DMS153 (cell line): ENCODE results near the gene LIN7A.

Experiments
- DNase-seq: peaks from one replicate; lab custom pipeline; 2025; lab: John Stamatoyannopoulos, UW

The LIN7A gene

DNA sequence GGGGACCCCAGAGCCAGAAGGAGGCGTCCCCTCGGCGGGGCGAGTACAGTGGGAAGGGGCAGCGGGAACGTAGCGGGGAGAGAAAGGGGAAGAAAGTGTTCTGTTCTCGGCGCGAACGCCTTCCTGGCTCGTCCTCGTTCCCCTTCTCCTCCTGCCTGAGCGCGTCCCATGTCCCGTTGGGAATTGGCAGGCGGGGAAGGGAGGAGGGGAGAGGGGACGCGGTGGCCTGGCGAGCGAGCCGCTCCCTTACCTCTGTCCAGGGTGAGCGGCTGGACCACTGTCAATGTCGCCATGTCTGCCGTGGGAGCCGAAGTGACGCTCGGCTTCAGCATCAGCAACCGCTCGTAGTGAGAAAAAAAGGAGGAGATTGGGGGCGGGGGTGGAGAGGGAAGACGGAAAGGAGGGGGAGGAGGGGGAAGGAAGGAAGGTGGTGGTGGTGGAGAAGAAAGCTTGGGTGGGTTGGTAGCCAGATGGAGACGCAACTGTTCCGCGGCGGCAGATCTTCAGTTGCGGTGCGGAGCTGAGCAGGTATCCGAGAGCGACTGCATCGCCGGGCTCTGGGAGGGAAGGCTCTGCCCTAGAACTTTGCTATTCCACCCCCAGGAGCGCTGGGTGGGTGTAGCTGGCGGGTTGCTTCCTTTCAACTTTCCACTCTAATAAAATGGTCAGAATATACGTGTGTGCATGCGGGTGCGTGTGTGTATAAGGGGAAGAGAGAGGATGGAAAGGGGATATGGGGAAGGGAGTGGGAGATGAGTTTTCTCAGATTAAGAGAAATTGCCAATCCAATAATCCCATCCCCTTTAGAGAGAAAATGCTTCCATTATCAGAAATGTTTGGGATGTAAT is at the start of gene LIN7A:
TSS of gene LIN7A (minus strand) at position 544 of the 848 bp plus-strand sequence. CDS start at position 332, 212 bp downstream.
- no peak for DNase-seq

GRCh38 chr12:80986224-80986623 is 48.5 kb upstream of the LIN7A start:
- no peak for DNase-seq

GRCh38 chr12:80979816-80980215 is 42.1 kb upstream of the LIN7A start:
- peak; percentile 56 for DNase-seq

DNA sequence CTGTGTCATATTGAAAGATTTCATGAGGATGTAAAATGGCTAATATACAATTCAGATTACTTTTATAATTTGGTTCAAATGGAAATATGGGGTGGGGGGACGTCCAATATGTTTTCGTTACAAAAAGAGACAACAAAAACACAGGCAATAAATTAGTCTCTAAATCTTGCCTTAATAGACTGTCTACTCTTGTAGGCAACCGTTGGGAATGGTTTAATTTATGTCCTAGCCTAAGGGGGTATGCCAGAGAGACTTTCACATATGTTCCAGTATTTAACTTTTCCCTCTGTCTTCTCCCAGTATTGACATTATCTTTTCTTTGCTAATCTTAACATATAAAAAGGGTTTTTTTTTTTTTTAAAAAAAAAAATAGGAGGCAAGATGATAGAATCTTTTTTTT is 41.5 kb upstream of the LIN7A start:
- no peak for DNase-seq

DNA sequence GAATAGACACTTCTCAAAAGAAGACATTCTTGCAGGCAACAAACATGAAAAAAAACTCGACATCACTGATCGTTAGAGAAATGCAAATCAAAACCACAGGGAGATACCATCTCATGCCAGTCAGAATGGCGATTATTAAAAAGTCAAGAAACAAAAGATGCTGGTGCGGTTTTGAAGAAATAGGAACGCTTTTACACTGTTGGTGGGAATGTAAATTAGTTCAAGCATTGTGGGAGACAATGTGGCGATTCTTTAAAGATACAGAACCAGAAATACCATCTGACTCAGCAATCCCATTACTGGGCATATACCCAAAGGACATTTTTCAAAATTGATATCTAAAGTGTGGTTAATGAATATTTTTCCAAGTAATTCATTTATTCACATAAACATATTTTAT is 39.6 kb upstream of the LIN7A start:
- DNase-seq, result no peak

GRCh38 chr12:80968326-80968725 is 30.6 kb upstream of the LIN7A start:
- DNase-seq, result no peak

GRCh38 chr12:80967565-80967964 is 29.8 kb upstream of the LIN7A start:
- no peak for DNase-seq

- no peak for DNase-seq
Observed at GRCh38 chr12:80966001-80966400, 28.3 kb upstream of the LIN7A start.

GRCh38 chr12:80958162-80958561 is 20.4 kb upstream of the LIN7A start:
- no peak for DNase-seq

GRCh38 chr12:80954857-80955520 is 17.3 kb upstream of the LIN7A start:
- no peak for DNase-seq

GRCh38 chr12:80952443-80952842 is 14.7 kb upstream of the LIN7A start:
- no peak for DNase-seq

DNA sequence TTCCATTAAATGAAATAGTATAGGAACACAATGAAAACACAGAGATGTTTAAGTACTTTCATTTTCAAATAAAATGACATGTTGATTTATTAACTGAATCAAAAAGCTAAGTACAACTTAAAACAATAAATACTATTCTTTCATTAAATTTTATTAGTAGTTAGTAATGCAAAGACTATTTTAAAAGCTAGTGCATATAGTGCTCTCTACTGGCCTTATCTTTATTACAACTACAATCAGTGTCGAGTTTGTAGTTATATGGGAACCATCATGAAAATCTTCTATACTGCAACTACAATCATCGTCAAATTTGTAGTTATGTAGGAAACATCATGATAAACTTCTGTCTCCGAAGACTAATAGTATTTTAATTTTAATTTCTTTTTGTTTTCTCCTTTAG is 8.9 kb upstream of the LIN7A start:
- no peak for DNase-seq

- no peak for DNase-seq
Observed at GRCh38 chr12:80943338-80943737, 5.6 kb upstream of the LIN7A start.

DNA sequence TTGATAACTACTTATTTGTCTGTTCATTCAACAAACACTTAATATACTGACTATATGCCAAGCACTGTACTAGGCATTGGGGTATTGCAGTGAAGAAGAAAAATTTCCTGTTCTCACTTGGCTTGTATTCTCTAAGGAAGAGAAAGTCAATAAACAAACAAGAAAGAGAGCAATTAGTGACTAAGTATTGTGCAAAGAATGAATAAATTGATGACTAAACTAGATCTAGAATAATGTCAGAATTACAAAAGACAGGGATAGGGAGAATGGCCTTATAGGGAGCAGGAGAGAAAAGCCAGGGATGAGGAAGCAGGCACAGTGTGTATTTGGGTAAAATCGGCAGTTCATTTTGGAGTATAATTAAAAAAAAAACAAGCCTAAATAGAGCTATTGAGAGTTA is 4.2 kb upstream of the LIN7A start:
- DNase-seq, result no peak

GRCh38 chr12:80939231-80939950 is 1.7 kb upstream of the LIN7A start:
- DNase-seq, result no peak

GRCh38 chr12:80938397-80938796 is 663 bp upstream of the LIN7A start:
- DNase-seq, result no peak

DNA sequence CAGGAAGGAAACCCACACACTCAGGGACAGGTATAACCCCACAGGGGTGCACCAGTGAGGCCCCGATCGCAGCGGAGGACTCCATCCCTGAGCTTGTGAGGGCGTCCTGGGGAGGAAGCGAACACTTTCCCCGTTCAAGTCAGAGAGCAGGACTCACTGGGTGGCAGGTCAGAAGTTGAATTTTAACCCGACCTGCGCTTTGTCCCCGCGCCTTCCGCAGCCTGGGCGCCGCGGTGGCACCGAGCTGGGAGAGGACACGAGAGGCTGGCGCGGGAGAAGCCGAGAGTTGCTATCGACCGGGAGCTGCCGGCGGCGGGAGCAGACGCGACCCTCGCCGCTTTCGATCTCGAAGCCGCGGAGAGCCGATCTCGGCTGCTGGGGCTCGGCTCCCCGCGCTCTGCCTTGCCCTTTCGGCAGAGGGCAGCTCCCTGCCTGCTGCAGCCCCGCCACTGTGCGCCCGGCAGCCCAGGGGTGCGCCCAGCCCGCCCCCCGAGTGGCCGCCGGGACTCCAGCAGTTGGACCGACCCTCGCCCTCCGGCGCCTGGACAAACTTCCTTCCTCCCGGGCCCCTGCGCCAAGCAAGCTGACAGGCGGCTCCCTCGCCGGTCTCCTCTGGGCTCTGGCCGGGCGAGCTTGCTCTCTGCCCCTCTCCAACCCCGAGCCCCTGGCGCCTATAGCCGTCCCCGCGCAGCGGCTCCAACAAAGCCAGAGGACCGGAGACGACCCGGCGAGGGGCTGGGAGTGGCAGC is 918 bp downstream of the LIN7A start:
- peak; percentile 68 for DNase-seq

- DNase-seq, result no peak
Observed at GRCh38 chr12:80936353-80936641, 1.4 kb downstream of the LIN7A start.

DNA sequence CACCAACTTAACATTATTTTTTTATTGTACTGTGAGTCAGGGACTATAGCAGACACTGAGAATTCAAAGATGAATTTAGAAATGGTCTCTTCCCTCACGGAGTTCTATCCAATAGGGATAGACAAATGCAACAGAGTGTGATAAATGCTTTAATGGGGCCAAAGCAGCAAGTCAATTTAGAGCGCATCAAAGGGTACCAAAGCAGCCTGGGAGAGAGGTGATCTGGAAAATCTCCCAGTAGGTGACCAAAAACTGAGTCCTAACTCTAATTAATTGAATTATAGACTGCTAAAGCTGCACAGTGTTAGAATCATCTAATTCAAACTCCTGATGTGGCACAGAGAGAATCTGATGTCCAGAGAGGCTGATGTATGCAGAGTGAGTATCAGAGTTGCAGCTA is 2.6 kb downstream of the LIN7A start:
- DNase-seq, result no peak

GRCh38 chr12:80925983-80926382 is 11.8 kb downstream of the LIN7A start:
- no peak for DNase-seq

DNA sequence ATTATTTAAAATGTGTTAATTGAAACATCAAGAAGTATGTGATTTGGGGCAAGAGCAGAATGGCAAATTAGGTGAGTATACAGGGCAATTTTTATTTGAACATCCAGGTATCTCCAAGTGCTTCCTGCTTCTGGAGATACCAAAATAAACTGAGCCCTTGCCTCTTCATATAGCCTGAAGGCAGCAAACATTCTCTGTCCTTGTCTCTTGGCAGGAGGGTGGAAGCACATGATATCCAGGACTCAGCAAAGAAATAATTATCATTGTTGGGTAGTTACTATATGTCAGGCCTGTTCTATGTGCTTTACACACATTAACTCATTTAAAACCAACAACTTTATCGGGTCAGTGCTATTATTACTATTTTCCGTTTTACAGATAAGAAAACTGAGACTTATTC is 12.5 kb downstream of the LIN7A start:
- DNase-seq, result no peak

DNA sequence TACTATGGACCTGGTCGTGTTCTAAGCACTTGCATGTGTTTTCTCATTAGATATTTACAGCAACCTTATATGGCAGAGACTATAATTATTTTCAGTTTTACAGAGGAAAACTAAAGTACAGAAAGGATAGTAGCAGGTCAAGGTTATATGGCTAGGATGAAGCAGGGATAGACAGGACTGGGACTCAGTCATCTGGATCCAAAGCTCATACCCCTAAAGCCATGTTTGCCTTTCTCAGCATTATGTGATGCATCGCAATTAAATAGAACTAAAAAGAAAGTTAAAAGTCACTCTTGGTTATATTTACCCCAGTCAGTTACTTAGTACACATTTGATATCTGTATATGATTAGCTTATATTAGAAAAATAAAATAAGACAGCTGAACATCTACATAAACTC is 13.3 kb downstream of the LIN7A start:
- no peak for DNase-seq
